Stimulated activated CD8-positive, alpha-beta memory T cell treated with anti-CD3 and anti-CD28 coated beads, Interleukin-4, amount 100 ng/mL, for 1 hour (primary cell): ENCODE measurements around the gene TGFBR2.

Experiments
- DNase-seq, 2 donors: peaks; one replicate each; pipeline ENCODE4 v3.0.0-alpha.2; 2020; ENCODE audit warnings: low read depth in 2 of 2, low spot score in 1 of 2

Gene TGFBR2

DNA sequence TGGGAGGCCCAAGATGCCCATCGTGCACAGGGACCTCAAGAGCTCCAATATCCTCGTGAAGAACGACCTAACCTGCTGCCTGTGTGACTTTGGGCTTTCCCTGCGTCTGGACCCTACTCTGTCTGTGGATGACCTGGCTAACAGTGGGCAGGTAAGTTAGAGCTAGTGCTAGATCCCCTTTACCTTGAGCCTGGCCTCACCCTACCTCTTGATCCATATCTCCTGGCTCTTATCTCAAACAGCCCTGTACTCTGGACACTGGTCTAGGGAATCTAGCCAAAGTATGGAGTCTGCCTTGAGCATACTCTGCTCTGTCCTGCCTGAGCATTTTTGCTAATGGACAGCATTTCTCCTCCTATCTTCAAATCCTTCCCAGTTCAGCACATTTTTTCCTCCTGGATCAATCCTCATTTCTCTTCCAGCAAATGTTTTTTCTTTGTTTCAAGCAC lies 65.9 kb downstream of the TGFBR2 start:
- DNase-seq, result no peak

DNA sequence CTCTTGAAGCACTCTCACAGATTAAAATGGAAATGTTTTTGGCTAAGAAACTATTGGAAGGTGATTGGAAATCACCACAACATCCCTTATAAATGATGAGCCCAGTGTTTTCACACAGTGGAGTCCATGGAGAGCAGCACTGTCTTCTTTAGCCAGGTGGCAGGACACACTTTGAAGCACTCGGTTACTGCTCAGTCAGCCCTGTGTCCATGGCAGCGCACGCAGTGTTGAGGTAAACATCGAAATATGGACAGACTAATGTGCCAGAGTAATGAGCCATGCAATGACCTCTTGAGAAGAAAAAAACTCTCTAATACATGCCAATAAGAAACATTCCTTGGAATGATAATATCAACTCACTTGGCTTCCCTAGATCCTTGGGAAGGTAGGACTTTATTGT lies 66.6 kb downstream of the TGFBR2 start:
- no peak for DNase-seq

DNA sequence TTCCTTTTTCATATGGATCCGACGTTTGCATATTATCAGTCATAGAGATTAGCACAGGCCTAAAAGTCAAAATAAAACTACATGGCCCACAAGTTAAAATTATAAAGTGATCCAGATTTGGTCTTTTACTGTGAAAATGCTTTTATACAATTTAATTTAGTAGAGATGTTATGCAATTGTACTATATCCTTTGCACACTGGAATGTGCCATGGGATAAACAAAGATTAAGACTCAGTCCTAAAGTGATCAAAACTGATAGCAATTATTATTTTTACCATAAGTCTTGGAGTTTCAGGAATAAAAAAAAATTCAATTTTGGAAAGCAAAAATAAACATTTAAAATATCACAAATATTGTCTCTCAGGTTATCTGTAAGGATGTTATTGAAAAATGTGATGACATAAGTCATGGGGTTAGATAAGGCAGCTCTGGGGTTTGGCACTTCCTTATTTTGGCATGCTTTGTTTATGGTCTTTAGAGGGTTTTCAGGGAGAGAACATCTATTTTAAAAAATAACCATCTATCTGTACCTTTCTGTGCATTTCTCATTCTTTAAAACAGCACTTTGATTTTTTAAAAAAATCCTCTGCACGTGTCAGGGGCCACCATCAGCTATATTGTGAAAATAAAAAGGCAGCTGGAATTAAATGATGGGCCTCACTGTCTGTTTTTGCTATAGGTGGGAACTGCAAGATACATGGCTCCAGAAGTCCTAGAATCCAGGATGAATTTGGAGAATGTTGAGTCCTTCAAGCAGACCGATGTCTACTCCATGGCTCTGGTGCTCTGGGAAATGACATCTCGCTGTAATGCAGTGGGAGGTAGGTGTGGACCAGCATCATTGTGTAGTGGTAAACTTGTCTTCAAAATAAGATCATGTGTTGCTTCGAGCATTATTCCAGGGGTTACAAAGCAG lies 67.3 kb downstream of the TGFBR2 start:
- DNase-seq, result no peak

DNA sequence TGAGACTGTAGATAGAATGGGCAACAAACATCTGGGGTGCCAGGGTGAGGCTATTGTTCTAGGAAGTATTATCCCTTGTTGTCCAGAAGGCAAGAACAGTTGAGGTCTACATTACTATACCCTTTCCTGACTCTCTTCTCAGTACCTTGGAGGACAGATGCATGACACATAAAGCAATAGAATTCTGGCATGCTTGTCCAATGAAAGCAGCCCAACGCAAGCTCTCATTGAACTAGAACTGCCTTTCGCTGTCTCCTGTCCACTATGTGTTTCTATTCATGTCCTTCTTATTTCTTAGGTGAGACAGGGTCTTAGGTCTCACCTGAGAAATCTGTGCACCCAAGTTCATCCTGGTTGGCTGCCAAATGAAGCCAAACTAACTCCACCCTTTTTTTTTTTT lies 68.6 kb downstream of the TGFBR2 start:
- no peak for DNase-seq

DNA sequence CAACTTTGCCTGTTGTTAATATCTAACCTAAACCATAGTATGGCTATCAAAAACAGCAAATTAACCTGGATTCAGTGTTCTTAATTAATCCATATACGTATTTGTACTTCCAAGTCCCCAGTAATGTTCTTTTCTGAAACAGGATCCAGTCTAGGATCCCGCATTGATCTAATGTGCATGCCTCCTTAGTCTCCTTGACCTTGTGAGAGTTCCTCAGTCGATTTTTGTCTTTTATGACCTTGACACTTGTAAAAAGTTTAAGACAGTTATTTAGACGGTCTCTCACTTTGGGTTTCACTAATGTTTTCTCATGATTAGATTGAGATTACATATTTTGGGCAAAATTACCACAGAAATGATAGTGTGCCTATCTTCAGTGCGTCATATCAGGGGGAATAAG lies 69.4 kb downstream of the TGFBR2 start:
- DNase-seq, result no peak

DNA sequence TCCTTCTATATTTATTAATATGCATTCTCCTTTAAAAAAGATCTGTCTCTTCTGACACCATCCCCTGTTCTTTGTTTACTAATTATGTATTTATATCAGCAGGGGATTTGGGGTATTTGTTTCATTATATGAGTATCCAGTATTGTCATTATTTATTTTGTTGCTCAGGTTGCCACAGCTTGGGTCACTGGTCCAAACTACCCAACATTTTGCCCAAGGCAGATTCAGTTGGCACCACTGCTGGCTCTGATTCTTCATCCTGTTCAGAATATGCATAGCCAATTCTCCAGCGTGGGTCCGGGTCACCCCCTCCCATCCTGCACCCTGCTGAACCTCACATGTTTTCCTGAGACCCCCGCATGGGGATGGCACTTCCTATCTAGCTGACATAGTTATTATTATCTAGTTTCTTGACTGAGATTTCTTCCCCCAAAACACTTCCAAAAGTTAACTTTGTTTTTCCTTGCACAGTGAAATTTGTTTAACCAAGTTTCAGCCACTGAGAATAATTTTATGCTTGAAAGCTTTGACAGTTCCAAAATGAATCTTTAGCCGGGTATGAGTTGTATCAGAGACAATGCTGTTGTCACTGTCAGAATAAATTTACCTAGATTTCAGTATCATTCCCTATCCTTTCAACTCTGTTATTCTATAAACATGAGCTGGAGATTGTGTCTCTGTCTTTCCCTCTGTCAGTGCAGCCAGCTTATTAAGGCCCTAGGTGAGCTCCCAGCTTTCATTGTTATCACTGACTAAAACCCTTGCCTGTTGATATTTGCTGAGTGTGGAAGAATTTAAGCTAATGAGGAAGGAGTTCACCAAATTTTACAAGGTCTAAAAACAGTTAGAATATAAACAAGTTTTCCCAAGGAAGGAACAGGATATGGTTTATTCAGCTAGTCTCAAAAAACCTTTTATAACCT lies 70.3 kb downstream of the TGFBR2 start:
- DNase-seq, result no peak

DNA sequence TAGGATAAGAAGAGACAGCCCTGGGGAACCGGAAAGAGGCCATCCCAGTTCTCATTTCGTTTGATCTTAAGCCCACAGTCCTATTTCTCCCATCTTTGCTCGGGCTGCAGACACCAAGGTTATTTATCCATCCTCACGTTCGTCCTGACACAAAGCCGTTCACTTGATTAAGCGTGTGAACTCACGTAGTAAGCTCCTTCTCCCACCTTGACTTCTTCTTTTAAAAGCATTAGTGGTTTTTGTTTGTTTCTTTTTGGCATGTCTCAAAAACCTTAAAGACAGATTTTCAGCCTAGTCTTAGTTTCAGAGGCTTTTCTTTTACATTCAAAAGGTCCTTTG lies 70.9 kb downstream of the TGFBR2 start:
- no peak for DNase-seq

DNA sequence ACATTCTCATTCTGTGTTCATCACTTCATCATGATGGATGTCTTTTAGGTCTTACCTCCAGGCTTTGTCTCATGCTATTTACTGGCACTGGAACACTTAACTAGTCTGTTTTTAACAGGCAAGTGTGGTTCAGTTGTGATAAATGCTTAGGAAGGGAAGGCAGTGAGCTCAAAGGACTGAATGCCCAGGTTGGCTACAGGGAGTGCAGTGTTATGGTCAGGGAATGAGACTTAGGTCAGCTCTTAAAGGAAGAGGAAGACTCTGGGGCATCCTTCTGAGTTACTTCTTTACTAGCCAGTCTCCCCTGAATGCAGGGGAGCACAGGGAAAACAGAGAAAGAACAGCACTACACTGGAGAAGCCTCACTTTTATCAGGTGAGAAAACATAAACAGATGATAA lies 72.6 kb downstream of the TGFBR2 start:
- DNase-seq, result no peak

DNA sequence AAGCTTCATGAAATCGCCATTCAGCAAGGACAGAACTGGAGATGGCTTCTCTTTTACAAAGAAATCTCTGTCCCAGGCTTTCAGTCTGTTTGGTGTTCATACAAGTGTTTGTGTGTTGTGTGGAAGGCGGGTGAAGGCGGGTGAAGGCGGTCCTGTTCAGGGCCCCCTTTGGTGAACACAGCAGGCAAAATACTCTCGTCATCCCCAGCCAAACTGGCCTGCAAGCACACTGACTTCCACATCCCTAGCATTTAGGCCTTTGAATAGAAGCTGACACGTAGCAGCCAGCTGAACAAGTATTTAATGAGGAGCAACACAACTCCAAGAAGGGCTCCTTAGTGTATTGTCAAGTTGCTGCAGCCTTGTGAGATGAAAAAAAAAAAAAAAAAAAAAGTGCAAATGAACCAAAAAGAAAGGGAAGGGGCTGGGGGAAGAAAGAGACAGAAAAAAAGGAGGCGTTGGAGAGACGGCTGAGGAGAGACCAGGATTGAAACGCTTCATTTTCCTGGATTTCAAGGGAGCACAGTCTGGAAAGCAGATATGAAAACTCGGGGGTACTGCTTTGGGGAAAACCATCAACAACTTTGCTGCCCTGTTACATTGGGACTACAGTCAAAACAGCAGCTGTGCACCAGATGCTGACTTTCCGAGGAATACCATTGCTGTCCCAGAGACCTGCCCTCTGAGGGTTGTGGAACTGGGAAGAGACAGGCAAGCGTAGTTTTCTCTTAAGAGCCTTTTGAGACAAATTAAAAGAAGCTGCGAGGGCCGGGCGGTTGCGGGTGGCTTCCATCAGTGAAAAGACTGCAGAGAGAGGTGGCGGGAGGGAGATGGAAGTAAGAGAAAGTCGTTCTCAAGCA lies 74.6 kb downstream of the TGFBR2 start:
- DNase-seq, result no peak

DNA sequence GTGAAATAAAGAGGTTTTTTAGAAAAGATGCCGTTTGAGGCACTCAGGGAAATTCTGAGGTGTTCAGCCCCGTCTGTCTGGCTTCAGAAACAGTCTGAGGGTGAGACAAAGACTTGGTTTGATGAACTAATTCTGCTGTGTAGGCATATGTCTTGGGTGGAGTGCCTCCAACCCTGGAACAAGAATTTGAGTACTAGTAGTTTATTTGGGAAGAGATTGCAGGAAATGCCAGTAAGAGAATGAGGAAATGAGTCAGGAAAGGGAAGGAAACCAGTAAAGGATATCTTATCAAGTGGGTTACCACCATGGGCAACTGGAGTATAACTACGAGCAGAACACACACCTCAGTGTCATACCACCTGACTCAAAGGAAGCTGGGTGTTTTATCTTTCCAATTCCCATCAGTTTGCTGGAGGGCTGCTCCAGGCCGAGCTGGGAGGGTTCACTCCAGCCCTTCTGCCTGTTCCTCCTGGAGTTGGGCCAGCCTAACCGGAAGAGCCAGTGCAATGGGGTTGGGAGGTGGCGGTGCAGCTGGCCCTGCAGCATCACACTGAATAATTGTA lies 75.3 kb downstream of the TGFBR2 start:
- DNase-seq, result no peak

DNA sequence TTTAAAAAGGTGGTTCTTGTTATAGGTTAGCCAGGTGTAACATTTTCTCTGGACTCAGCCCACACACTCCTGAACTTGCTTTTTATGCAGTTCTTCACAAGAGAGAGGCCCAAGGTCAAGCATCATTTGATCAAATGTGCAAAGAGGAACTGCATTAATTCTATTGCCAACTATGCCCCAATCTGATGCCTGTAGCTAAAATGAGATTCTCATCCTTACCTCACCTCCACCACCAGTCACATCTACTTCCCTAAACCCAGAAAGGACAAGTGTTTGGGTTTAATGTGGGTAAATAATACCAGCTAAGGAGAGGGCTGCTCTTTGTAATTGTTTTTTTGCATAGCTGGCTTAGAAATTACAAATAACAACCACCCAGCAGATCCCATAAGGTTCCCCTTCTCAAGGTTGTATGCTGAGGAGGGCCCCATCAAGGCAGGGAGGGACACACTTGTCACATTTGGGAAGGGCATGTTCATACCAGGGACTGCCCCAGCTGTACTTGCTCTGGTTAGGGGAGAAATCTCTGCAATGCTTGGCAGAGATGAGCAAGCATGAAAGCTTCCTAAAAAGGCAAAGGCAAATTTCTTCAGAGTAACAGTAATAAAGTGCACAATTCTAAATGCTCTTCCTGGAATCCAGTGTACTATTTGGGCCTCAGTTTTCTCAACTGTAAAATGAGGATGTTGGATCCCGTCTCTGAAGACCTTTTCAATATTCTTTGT lies 76.2 kb downstream of the TGFBR2 start:
- no peak for DNase-seq

DNA sequence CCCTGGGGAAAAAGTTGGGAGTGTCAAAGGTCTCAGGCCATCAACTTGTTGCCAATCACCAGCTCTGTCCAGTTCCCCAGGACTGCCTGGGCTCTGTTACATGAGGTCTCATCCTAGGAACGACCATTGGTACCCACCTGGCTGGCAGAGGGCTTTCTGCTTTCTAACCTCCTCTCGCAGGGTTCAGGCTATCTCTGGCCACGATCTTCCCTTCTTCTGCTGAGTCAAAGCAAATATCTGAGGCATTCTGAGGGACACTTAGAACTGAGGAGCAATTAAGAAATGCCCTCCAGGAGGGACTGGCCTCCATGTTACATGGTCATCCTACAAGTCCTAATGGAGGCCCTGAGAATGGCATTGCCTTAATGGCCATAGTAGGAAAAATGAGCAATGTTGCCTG lies 77.4 kb downstream of the TGFBR2 start:
- no peak for DNase-seq

DNA sequence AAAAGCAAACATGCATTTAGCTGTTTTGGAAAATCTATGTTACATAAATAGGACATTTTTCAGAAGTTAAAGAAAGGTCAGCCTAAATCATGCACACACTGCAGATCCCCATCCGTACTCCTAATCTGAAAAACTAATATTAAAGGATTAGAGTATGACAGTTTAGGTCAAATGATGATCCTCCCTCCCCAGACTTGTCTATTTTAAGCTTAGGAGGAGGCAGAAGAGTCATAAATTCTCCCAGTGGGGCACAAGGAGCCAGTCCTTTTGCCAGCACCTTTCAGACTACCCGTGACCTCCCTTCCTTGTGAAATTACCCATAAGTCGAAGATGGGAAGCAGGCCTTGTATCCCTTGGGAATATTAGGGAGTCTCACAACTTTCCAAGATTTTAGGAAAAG lies 78.0 kb downstream of the TGFBR2 start:
- DNase-seq, result no peak

DNA sequence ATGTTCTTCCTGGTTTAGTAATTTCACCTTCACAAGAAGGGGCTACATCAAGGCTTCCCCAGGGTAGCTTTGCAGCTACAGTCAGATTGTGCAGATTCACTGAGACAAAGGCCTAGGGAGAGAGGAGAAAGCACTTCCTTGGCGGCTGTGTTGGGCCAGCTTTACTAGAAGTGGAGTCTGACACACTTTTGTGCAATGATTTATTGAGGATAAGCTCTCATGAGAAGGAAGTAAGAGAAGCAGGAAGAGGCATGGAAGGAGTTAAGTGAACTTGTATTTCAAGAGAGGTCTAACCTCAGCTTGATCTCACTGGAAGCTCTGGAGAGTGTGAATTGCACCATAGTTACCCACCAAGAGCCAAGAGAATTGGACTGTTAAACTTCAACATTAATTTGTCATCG lies 78.9 kb downstream of the TGFBR2 start:
- DNase-seq, result no peak

DNA sequence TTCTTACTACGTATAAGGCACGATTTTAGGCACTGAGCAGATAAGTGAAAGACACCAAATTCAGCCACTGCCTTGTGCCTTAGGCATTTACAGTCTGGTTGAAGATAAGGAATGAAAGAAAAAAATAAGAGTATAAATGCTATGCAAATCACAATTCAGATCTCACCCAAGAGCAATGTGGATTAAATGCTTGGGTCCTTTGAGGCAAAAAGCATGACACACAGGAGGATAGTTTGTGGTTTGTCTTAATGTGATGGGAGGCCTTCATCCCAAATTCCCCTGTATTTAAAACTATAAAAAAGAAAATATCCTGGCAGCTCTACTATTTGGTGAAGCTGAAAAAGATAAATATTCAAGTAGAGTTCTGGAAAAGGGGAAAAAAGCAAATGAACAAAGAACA lies 79.8 kb downstream of the TGFBR2 start:
- no peak for DNase-seq

DNA sequence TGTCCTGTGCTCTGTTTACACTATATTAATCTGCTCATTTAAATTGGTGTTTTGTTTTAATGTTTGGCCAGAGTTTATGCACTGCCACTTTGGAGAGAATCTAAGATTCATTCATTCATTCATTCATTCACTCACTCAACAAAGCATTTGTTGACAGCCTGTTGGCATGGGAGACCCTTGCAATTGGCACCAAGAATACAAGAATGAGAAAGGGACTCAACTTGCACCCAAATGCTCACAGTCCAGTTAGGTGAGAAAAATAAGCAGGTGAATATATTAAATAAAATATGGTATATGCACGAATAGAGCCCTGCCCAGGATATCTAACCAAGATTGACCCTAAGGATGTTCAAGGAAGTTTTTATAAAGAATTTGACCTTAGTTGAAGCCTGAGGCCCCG lies 80.4 kb downstream of the TGFBR2 start:
- DNase-seq, result no peak

DNA sequence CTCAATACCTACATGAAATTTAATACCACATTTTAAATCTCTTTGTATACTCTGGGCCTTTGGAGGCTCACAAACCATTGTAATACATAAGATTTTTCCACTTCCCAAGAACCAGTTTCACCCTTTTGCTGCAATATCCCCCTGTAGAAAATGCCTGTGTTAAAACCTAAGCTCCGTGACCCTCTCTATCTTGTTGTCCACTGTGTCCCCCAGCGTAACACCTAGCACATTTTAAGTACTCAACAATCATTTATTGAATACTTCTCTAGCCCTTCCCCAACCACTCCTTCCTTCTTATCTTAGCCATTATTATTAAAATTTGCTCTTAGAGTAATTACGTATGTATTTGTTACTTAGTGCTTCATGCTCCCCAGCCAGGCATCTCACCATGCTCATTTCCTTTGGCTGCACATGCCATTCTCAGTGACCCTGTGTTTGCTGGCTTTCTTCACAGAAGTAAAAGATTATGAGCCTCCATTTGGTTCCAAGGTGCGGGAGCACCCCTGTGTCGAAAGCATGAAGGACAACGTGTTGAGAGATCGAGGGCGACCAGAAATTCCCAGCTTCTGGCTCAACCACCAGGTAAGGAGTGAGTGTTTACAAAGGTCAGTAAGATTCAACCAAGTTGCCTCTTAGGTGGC lies 81.6 kb downstream of the TGFBR2 start:
- DNase-seq, result no peak

DNA sequence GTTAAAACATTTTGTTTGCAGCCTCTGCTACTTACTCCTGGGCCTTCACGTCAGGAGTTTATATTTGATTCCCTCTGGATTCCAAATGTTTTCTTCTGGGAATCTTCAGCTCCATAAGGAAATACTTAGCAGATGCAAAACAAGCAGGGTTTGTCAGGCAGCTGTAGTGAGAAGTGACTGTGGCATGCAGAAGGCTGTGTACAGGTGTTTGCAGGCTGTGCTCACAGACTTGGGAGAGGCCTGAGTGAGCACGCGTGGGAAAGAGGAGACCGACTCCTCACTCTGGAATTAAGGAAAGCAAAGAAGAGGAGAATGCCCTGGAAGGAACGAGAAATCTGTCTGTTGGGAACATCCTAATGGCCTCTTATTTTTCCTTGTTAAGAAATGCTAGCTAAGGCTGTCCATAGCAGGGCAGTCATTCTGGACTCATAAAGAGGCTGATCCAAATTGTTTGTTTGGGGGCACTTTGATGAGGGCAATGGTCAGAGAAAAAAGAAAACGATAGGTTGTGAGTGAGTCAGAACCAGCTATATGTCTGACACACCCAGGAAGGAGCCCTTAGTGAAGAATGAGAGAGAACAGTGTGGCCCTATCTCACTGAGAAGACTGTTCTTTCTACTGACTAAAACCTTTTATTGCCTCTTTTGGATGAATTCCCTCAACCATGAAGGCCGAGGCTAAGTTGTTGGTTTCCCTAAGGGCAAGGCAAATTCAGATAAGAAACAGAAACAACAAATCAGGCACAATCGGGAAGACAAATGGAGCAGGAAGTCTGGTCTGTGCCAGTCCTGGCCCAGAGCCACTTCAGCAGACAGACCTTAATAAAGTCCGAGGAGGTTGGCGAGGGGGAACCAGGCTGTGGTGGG lies 82.6 kb downstream of the TGFBR2 start:
- no peak for DNase-seq

DNA sequence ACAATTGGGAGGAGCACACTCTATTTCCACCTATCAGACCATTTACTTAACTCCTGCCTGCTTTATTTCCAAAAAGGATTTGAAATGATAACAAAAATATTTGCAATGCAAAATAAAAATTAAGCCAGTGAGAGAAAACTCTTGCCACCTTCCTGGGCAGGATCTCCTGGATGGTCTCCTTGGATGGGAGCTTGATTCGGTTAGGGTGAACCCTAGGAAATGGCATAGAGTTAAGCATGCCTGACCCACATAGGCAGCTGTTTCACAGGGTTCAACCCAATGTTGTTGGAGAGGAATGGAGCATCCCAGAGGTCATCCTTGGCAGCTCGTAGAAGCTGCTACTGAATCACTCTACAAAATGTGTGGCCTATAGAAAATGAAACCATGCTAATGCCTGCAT lies 83.8 kb downstream of the TGFBR2 start:
- no peak for DNase-seq
